ENCODE measurements around the gene MAP6. TPM values are rescaled to one million over a fixed set of nuclear protein-coding genes. Genes with fewer than 3 reads are reported as not detected.

MAP6 gene
- total RNA-seq, 1 experiment from 2014 or later, result not detected

DNA sequence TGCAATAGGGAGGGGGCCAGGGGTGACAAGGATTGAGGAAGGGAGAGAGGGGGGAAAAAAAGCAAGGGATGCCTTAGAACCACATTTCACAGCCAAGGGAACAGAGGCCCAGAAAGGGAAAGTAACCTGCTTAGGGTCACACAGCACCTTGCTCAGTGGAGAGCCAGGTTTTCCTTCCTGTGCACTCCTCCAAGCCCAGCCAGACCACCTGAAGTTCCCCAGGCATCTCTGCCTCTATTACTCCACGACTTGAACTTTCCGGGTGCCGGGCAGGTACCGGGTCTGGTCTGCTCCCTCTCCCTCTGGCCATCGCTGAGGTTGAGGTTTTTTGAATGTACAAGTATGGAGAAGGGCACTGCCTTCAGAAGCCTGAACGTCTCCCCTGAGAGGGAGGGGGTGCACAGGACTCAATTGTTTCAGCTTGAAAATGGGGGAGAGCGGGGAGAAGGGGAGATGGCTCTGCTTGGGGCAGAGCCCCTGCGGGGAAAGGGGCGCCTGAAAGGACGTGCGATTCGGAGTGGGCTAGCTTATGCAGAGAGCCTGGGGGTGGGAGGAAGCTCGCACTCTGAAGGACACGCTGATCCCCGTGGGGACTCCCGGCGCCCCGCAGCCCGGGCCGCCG lies 107.3 kb downstream of the MAP6 start:
- Histone ChIP-seq H3K36me3 (ENCODE audit: control insufficient read depth in 1 of 2, insufficient read depth in 2 of 2, low read length in 2 of 2) (peaks cover 0 to 11% of the 10 kb centered on the region in 2 experiments; a peak in 1 of 4 replicates), H3K9me2 (ENCODE audit: insufficient read depth) (no peaks in the 10 kb centered on the region), H2AFZ (ENCODE audit: low read depth, low read length, poor library complexity, severe bottlenecking) (no peak overlapping the region), H3K27me3 (ENCODE audit: insufficient read depth, low read length) (no peaks in the 10 kb centered on the region), H3K4me1 (ENCODE audit: control insufficient read depth in 1 of 2, insufficient read depth in 2 of 2, low read length in 2 of 2) (peaks cover 17 to 70% of the 10 kb centered on the region in 2 experiments), H3K4me3 (replicated peaks in 1 of 2; ENCODE audit: low read depth in 1 of 2, low read length in 2 of 2) (peak overlapping the region; percentile 77 to 99), H3K9me3 (ENCODE audit: control insufficient read depth in 1 of 2, insufficient read depth in 1 of 2, low read depth in 1 of 2, low read length in 2 of 2) (no peaks in the 10 kb centered on the region), H3K79me2 (ENCODE audit: insufficient read depth, low read length) (peaks cover 46% of the 10 kb centered on the region), H4K20me1 (ENCODE audit: insufficient read depth) (no peaks in the 10 kb centered on the region), H3K4me2 (ENCODE audit: low read length) (peak overlapping the region; percentile 85), H3K9ac (ENCODE audit: low read length) (peak overlapping the region; percentile 92), H3K27ac (ENCODE audit: low read depth, low read length) (peak overlapping the region; percentile 96)
- intact Hi-C loops (cut with micrococcal nuclease), result loop anchor here (1.0 kb wide), 1 partner anchor 14 kb away; no protein-coding TSS in a partner anchor
- no TSS peak for BruUV-seq (replicated peaks)
- ATAC-seq, result peak; percentile 0; the same call in 1 of the 2 replicates
- ChIA-PET RAD21 (ENCODE audit: low non-redundant PET in 1 of 2, low total read pairs in 2 of 2, uncharacterized antibody in 2 of 2, unreplicated experiment in 2 of 2) (no interaction called here), CTCF (interaction anchor here (1.1 to 1.3 kb wide), 2 partner anchors 13 to 36 kb away, joined by 3 read pairs; no protein-coding TSS in a partner anchor), POLR2A (interaction anchor here (1.0 to 2.2 kb wide), 3 partner anchors 8 to 25 kb away, joined by 3 to 14 read pairs (median 11); no protein-coding TSS in a partner anchor)
- DNase-seq (ENCODE audit: low read depth, low spot score), result no peak
- TF ChIP-seq, protein P1, sequence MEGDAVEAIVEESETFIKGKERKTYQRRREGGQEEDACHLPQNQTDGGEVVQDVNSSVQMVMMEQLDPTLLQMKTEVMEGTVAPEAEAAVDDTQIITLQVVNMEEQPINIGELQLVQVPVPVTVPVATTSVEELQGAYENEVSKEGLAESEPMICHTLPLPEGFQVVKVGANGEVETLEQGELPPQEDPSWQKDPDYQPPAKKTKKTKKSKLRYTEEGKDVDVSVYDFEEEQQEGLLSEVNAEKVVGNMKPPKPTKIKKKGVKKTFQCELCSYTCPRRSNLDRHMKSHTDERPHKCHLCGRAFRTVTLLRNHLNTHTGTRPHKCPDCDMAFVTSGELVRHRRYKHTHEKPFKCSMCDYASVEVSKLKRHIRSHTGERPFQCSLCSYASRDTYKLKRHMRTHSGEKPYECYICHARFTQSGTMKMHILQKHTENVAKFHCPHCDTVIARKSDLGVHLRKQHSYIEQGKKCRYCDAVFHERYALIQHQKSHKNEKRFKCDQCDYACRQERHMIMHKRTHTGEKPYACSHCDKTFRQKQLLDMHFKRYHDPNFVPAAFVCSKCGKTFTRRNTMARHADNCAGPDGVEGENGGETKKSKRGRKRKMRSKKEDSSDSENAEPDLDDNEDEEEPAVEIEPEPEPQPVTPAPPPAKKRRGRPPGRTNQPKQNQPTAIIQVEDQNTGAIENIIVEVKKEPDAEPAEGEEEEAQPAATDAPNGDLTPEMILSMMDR (IDR thresholded peaks at IDR 0.05 in 2 of 3, conservative IDR thresholded peaks at IDR 0.05 in 1 of 3; ENCODE audit: borderline replicate concordance in 1 of 3, insufficient read depth in 1 of 3, low read depth in 2 of 3, low read length in 2 of 3), result no peak
- TF ChIP-seq EGR1 (IDR thresholded peaks at IDR 0.05; ENCODE audit: low read depth), result no peak
- TF ChIP-seq TCF7L2 (IDR thresholded peaks at IDR 0.05; ENCODE audit: borderline replicate concordance, extremely low read depth, insufficient read depth, insufficient read length), result no peak
- no peak for TF ChIP-seq CEBPB (IDR thresholded peaks at IDR 0.05; ENCODE audit: low read depth)
- TF ChIP-seq, protein P2, sequence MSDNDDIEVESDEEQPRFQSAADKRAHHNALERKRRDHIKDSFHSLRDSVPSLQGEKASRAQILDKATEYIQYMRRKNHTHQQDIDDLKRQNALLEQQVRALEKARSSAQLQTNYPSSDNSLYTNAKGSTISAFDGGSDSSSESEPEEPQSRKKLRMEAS (IDR thresholded peaks at IDR 0.05), result no peak
- no peak for TF ChIP-seq ZFX (IDR thresholded peaks at IDR 0.05)
- TF ChIP-seq SP1 (IDR thresholded peaks at IDR 0.05; ENCODE audit: low read depth), result no peak
- no peak for TF ChIP-seq POLR2A (IDR thresholded peaks at IDR 0.05; ENCODE audit: borderline replicate concordance, extremely low read depth, insufficient read depth, insufficient read length)
- no peak; the same call in 1 of the 2 replicates for TF ChIP-seq ELF1 (IDR thresholded peaks at IDR 0.05; ENCODE audit: borderline replicate concordance, low read depth)
- TF ChIP-seq SRF (IDR thresholded peaks at IDR 0.05; ENCODE audit: low read depth), result no peak
- TF ChIP-seq SIN3A (IDR thresholded peaks at IDR 0.05; ENCODE audit: low read depth), result no peak
- TF ChIP-seq YY1 (IDR thresholded peaks at IDR 0.05; ENCODE audit: extremely low read depth, insufficient replicate concordance, low read depth, low read length), result no peak
- TF ChIP-seq CBX3 (IDR thresholded peaks at IDR 0.05; ENCODE audit: low read depth), result no peak
